Osteoblast (primary cell): Measurements from ENCODE around the gene TMEM239. TPM values are rescaled to one million over a fixed set of nuclear protein-coding genes. Genes with fewer than 3 reads are reported as not detected.

ENCODE experiments used
- DNase-seq: peaks from one replicate; pipeline ENCODE4 v3.0.0; 2011; ENCODE audit warnings: low spot score, mixed read lengths; ENCODE audit not compliant: insufficient read length; ENCODE audit errors: missing footprints
- H2AFZ ChIP-seq: 2 replicates; pipeline ENCODE4 v1.6.0; 2011; ENCODE audit warnings: mild to moderate bottlenecking, low read length
- H3K27ac ChIP-seq: 2 replicates; pipeline ENCODE4 v1.5.1; 2011; ENCODE audit warnings: mild to moderate bottlenecking, low read depth, low read length, moderate library complexity
- H3K27me3 ChIP-seq: 2 replicates; pipeline ENCODE4 v1.6.0; 2012; ENCODE audit warnings: mild to moderate bottlenecking, control low read depth, inconsistent platforms, low read length, moderate library complexity; ENCODE audit not compliant: insufficient read depth
- H3K36me3 ChIP-seq: 2 replicates; pipeline ENCODE4 v1.5.1; 2011; ENCODE audit warnings: mild to moderate bottlenecking, low read length, control low read depth, moderate library complexity; ENCODE audit not compliant: insufficient read depth
- H3K4me1 ChIP-seq: 2 replicates; pipeline ENCODE4 v1.5.1; 2011; ENCODE audit warnings: mild to moderate bottlenecking, low read length, control low read depth, moderate library complexity; ENCODE audit not compliant: insufficient read depth
- H3K4me2 ChIP-seq: 2 replicates; pipeline ENCODE4 v1.6.0; 2011; ENCODE audit warnings: mild to moderate bottlenecking, low read length; ENCODE audit not compliant: insufficient read depth
- H3K4me3 ChIP-seq: fragments of 200-600 bp; sonication (generic); 3 replicates; pipeline ENCODE4 v1.5.1; 2012; ENCODE audit warnings: mild to moderate bottlenecking, low read length, inconsistent platforms; ENCODE audit not compliant: insufficient read depth
- H3K79me2 ChIP-seq: 2 replicates; pipeline ENCODE4 v1.6.0; 2012; ENCODE audit warnings: mild to moderate bottlenecking, low read length, control low read depth, inconsistent platforms; ENCODE audit not compliant: insufficient read depth
- H3K9me3 ChIP-seq: 2 replicates; pipeline ENCODE4 v1.5.1; 2011; ENCODE audit warnings: low read depth, low read length, control low read depth
- H4K20me1 ChIP-seq: 2 replicates; pipeline ENCODE4 v1.6.0; 2012; ENCODE audit warnings: mild to moderate bottlenecking, low read length, control low read depth; ENCODE audit not compliant: insufficient read depth
- CTCF ChIP-seq: IDR thresholded peaks from 2 replicates; pipeline ENCODE4 v1.5.1; 2011; ENCODE audit warnings: mild to moderate bottlenecking, low read depth, low read length, moderate library complexity; ENCODE audit errors: extremely low read depth
- total RNA-seq: library from RNA; depleted of rRNA; stranded (reverse); fragments of >200 nt; gene quantifications from 2 replicates; pipeline ENCODE4 v1.2.3, GENCODE V29; 2012

TMEM239 gene
- total RNA-seq, 1 donor = under 0.01 TPM

GRCh38 chr20:2771631-2772080, 44.5 kb upstream of the TMEM239 start:
- H3K27ac ChIP-seq = no peak overlapping the region
- peaks cover 15% of the 10 kb centered on the region for H4K20me1 ChIP-seq
- no peak overlapping the region for H3K4me2 ChIP-seq
- DNase-seq = peak; percentile 51
- no peak overlapping the region for H3K4me3 ChIP-seq
- peaks cover 13% of the 10 kb centered on the region for H3K4me1 ChIP-seq
- H3K36me3 ChIP-seq = no peaks in the 10 kb centered on the region
- H2AFZ ChIP-seq = no peak overlapping the region
- peaks cover 55% of the 10 kb centered on the region for H3K27me3 ChIP-seq
- H3K79me2 ChIP-seq = no peaks in the 10 kb centered on the region
- peaks cover 2% of the 10 kb centered on the region for H3K9me3 ChIP-seq
- no peak for TF ChIP-seq CTCF

- DNase-seq = no peak
- Histone ChIP-seq H3K4me2 (no peak overlapping the region), H3K4me1 (no peaks in the 10 kb centered on the region), H3K27ac (no peak overlapping the region), H4K20me1 (peaks cover 4% of the 10 kb centered on the region), H3K4me3 (no peak overlapping the region), H3K36me3 (no peaks in the 10 kb centered on the region), H3K9me3 (peaks cover 2% of the 10 kb centered on the region), H3K79me2 (no peaks in the 10 kb centered on the region), H3K27me3 (peaks cover 53% of the 10 kb centered on the region), H2AFZ (no peak overlapping the region)
- no peak for TF ChIP-seq CTCF
These were observed 42.4 kb upstream of the TMEM239 start for GRCh38 chr20:2773812-2774211.

- Histone ChIP-seq H3K27ac (no peak overlapping the region), H3K9me3 (peaks cover 2% of the 10 kb centered on the region), H3K4me1 (no peaks in the 10 kb centered on the region), H3K4me2 (no peak overlapping the region), H3K27me3 (peaks cover 45% of the 10 kb centered on the region), H3K36me3 (no peaks in the 10 kb centered on the region), H2AFZ (no peak overlapping the region), H3K4me3 (no peak overlapping the region), H3K79me2 (no peaks in the 10 kb centered on the region), H4K20me1 (no peaks in the 10 kb centered on the region)
- DNase-seq = no peak
- TF ChIP-seq CTCF = no peak
These were observed 41.0 kb upstream of the TMEM239 start for GRCh38 chr20:2775139-2775538.

- TF ChIP-seq CTCF = no peak
- no peaks in the 10 kb centered on the region for H3K4me1 ChIP-seq
- no peaks in the 10 kb centered on the region for H3K79me2 ChIP-seq
- H3K4me2 ChIP-seq = no peak overlapping the region
- H2AFZ ChIP-seq = no peak overlapping the region
- no peak for DNase-seq
- H3K36me3 ChIP-seq = no peaks in the 10 kb centered on the region
- no peak overlapping the region for H3K27ac ChIP-seq
- H4K20me1 ChIP-seq = no peaks in the 10 kb centered on the region
- no peak overlapping the region for H3K4me3 ChIP-seq
- peaks cover 55% of the 10 kb centered on the region for H3K27me3 ChIP-seq
- H3K9me3 ChIP-seq = peaks cover 2% of the 10 kb centered on the region
These were observed 37.4 kb upstream of the TMEM239 start for GRCh38 chr20:2778602-2779321.
